Panc1 (cell line): ENCODE measurements around the gene NXPH2. TPM values are rescaled to one million over a fixed set of nuclear protein-coding genes. Genes with fewer than 3 reads are reported as not detected.

Experiments used
- ATAC-seq: fragments of 200-7000 bp; cut with Tn5 transposase; 2 replicates; pipeline ENCODE4 v1.9.1; 2020; ENCODE audit warnings: mild to moderate bottlenecking, moderate library complexity
- BruUV-seq: library from RNA; stranded (reverse); fragments of 400-500 nt; replicated peaks from 2 replicates; lab custom pipeline; 2021; lab: Mats Ljungman, UMichigan
- CTCF ChIA-PET: fragments of 300-600 bp; sonication (Branson Sonifier 250); formaldehyde crosslinking; loops from one replicate; lab custom pipeline; 2022; ENCODE audit warnings: antibody characterized with exemption; lab: Charles Lee
- POLR2A ChIA-PET: fragments of 300-600 bp; sonication (Branson Sonifier 250); formaldehyde crosslinking; loops from one replicate; lab custom pipeline; 2022; ENCODE audit warnings: antibody characterized with exemption; lab: Charles Lee
- DNase-seq: peaks from one replicate; pipeline ENCODE4 v3.0.0-alpha.2; 2010; ENCODE audit warnings: low read depth, low spot score
- H3K27ac ChIP-seq: 2 replicates; pipeline ENCODE4 v1.5.1; 2011; ENCODE audit warnings: mild to moderate bottlenecking, low read length, inconsistent platforms
- H3K27me3 ChIP-seq: fragments of 200-500 bp; sonication (Bioruptor generic); 2 replicates; pipeline ENCODE4 v1.6.0; 2014; ENCODE audit warnings: low read length, inconsistent platforms; ENCODE audit not compliant: control insufficient read depth, insufficient read depth
- H3K36me3 ChIP-seq: fragments of 200-500 bp; sonication (Bioruptor generic); 2 replicates; pipeline ENCODE4 v1.5.1; 2014; ENCODE audit warnings: inconsistent platforms, mild to moderate bottlenecking, low read length, moderate library complexity; ENCODE audit not compliant: control insufficient read depth, insufficient read depth
- H3K4me1 ChIP-seq: 2 replicates; pipeline ENCODE4 v1.5.1; 2011; ENCODE audit warnings: inconsistent platforms, mild to moderate bottlenecking, low read length, moderate library complexity; ENCODE audit not compliant: control insufficient read depth, insufficient read depth
- H3K4me3 ChIP-seq, 2 experiments: 2 replicates each; pipeline ENCODE4 v1.5.1; 2011 to 2012; ENCODE audit warnings: low read depth in 2 of 2, low read length in 2 of 2, mild to moderate bottlenecking in 2 of 2, inconsistent platforms in 1 of 2, moderate library complexity in 1 of 2
- H3K9me3 ChIP-seq: fragments of 200-500 bp; sonication (Bioruptor generic); 2 replicates; pipeline ENCODE4 v1.5.1; 2014; ENCODE audit warnings: low read depth, mild to moderate bottlenecking, inconsistent platforms, low read length, moderate library complexity; ENCODE audit not compliant: control insufficient read depth, insufficient read depth
- CTCF ChIP-seq: fragments of 450-650 bp; IDR thresholded peaks from 2 replicates; pipeline ENCODE4 v1.5.1; 2017; ENCODE audit warnings: mild to moderate bottlenecking
- POLR2AphosphoS5 ChIP-seq: IDR thresholded peaks from 2 replicates; pipeline ENCODE4 v1.6.1; 2012; ENCODE audit warnings: mild to moderate bottlenecking, low read depth, low read length, moderate library complexity
- REST ChIP-seq, 2 experiments: IDR thresholded peaks; 2 replicates each; pipeline ENCODE4 v1.6.1; 2011 to 2012; ENCODE audit warnings: low read depth in 2 of 2, control low read depth in 1 of 2, low read length in 1 of 2, mild to moderate bottlenecking in 1 of 2, moderate library complexity in 1 of 2; ENCODE audit not compliant: insufficient read depth in 1 of 2
- SIN3A ChIP-seq: IDR thresholded peaks from 2 replicates; pipeline ENCODE4 v1.6.1; 2012; ENCODE audit warnings: low read depth, mild to moderate bottlenecking, low read length, moderate library complexity, borderline replicate concordance; ENCODE audit not compliant: insufficient read depth
- TCF7L2 ChIP-seq: IDR thresholded peaks from 2 replicates; pipeline ENCODE4 v1.6.1; 2011; ENCODE audit warnings: mild to moderate bottlenecking, low read depth, low read length, inconsistent platforms
- in situ Hi-C: cut with HindIII; loops from 2 replicates; pipeline ENCODE4 v1.10.0; 2016; ENCODE audit warnings: low sequenced_read_pairs, low pct_unique_long_range_greater_than_20kb
- intact Hi-C: fragments of 100-400 bp; cut with micrococcal nuclease; formaldehyde crosslinking; loops from one replicate; pipeline ENCODE4 v1.10.0; 2022; ENCODE audit not compliant: unreplicated experiment
- total RNA-seq: library from RNA; stranded (reverse); gene quantifications from one replicate; pipeline ENCODE4 v1.2.1, GENCODE V29; 2021; ENCODE audit not compliant: unreplicated experiment

The NXPH2 gene
- total RNA-seq, 1 experiment from 2014 or later = 5.4 TPM

GRCh38 chr2:138713069-138713496, 67.1 kb downstream of the NXPH2 start:
- no peaks in the 10 kb centered on the region for H3K27me3 ChIP-seq
- no peak overlapping the region for H3K27ac ChIP-seq
- intact Hi-C loops (no loop called here), in situ Hi-C loops (no loop called here)
- no peaks in the 10 kb centered on the region for H3K36me3 ChIP-seq
- POLR2A ChIA-PET = no interaction called here
- H3K4me3 ChIP-seq = no peak overlapping the region
- no peak for ATAC-seq
- no peaks in the 10 kb centered on the region for H3K9me3 ChIP-seq
- H3K4me1 ChIP-seq = peaks cover 9% of the 10 kb centered on the region
- no peak for DNase-seq
- CTCF ChIA-PET = no interaction called here
- BruUV-seq = no TSS peak
- no peak for TF ChIP-seq CTCF
- no peak for TF ChIP-seq POLR2AphosphoS5
- TF ChIP-seq TCF7L2 = no peak
- TF ChIP-seq REST (IDR thresholded peaks at IDR 0.05; ENCODE audit: insufficient read depth in 1 of 2, low read depth in 2 of 2, low read length in 1 of 2) = no peak
- no peak for TF ChIP-seq SIN3A

- Histone ChIP-seq H3K9me3 (no peaks in the 10 kb centered on the region), H3K27me3 (no peaks in the 10 kb centered on the region), H3K27ac (no peak overlapping the region), H3K36me3 (no peaks in the 10 kb centered on the region), H3K4me3 (no peak overlapping the region), H3K4me1 (peaks cover 9% of the 10 kb centered on the region)
- BruUV-seq = no TSS peak
- TF ChIP-seq POLR2AphosphoS5 = no peak
- TF ChIP-seq CTCF = no peak
- no peak for TF ChIP-seq REST (IDR thresholded peaks at IDR 0.05; ENCODE audit: insufficient read depth in 1 of 2, low read depth in 2 of 2, low read length in 1 of 2)
- TF ChIP-seq TCF7L2 = no peak
- intact Hi-C loops = no loop called here
- CTCF ChIA-PET = no interaction called here
- DNase-seq (no peak), ATAC-seq (no peak; the same call in 1 of the 2 replicates)
- POLR2A ChIA-PET = no interaction called here
- in situ Hi-C loops = no loop called here
Measured at GRCh38 chr2:138712212-138712979, 67.8 kb downstream of the NXPH2 start.
